Fibroblast of the conjunctiva (primary cell): ENCODE results near the gene MARCHF9.
A peak's percentile ranks its signal among the peaks of the same experiment; 100 is the strongest.

Source experiments
- DNase-seq: peaks from one replicate; pipeline ENCODE4 v3.0.0-alpha.2; 2010; ENCODE audit warnings: low read depth

Gene MARCHF9

DNA sequence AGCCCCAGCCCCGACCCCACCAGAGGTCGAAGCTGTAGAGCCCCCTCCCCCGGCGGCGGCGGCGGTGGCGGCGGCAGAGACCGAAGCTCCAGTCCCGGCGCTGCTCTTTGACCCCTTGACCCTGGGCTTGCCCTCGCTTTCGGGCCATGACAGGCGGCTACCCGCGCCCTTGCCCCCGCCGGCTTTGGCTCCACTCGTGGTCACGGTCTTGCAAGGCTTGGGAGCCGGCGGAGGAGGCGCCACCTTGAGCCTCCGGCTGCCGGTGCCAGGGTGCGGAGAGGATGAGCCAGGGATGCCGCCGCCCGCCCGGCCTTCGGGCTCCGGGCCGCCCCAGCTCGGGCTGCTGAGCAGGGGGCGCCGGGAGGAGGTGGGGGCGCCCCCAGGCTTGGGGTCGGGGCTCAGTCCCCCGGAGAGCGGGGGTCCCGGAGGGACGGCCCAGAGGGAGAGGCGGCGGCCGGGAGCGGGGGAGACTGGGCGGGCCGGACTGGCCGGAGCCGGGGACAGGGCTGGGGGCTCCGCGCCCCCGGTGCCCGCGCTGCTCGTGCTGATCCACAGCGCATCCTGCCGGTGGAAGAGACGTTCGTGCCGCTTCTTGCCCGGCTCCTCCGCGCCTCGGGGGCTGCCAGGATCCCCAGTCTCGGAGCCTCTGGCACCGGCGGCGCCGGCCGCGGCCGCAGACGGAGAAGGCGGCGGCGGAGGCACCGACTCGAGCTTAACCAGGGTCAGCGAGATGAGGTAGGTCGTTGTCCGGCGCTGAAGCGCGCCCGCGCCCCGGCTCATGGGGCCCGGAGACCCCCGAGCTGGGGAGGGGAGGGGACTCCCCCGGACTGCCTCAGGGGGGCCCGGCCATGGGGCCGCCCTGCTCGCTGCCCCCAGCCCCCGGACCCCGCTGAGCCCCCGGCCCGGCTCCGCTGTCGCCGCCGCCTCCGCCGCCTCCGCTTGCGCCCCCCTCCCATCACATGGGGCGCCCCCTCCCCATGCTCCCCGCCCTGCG is 17.1 kb upstream of the MARCHF9 start:
- DNase-seq: no peak

DNA sequence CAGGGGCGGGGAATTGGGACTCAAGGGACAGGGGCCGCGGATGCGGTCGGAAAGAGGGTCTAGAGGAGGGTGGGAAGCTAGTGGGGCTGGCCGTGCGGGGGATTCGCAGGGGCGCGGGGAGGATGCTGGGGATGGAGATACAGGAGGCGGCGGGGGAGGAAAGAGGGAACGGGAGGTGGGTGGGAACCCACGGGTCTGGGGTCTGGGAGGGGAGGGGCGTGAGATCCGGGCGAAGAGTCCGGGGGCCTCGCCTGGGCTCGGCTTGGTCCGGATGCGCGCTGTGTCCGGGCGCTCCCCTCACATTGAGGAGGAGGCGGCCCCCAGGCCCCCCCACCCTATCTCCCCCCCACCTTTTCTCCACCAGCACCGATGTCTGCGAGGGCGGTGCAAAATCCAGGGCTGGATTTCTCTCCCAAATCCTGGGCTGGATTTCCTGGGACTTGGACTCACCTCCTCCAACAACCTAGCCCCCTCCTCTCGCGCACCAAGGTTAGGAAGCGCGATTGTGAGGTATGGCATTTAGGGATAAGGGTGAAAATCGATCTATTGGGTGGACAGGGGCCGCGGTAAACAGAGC is 16.2 kb upstream of the MARCHF9 start, which contains the start of gene AGAP2:
TSS of gene AGAP2 (minus strand) at position 82 of the 577 bp plus-strand sequence. CDS start 496 bp downstream, outside the sequence.
- DNase-seq: no peak

DNA sequence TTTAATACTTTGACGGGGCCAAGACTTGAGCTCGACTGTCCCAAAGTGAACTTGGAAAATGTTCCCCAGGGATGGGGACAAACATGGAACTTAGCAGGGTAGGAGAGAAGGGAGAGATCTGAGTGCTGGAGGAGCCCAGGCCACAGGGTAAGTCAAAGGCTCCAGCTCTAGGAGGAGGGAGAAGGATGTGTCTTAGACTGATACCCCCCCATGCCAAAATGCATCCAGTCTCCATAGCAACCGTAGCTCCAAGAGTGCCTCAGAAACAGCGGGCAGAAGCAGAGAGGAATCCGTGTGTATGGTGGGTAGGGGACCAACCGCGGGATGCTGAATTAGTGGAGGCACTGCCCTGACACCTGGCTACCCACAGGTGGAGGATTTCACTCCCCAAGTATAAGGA is 15.5 kb upstream of the MARCHF9 start:
- DNase-seq: no peak

GRCh38 chr12:57739914-57740538 is 14.9 kb upstream of the MARCHF9 start:
- DNase-seq: no peak

DNA sequence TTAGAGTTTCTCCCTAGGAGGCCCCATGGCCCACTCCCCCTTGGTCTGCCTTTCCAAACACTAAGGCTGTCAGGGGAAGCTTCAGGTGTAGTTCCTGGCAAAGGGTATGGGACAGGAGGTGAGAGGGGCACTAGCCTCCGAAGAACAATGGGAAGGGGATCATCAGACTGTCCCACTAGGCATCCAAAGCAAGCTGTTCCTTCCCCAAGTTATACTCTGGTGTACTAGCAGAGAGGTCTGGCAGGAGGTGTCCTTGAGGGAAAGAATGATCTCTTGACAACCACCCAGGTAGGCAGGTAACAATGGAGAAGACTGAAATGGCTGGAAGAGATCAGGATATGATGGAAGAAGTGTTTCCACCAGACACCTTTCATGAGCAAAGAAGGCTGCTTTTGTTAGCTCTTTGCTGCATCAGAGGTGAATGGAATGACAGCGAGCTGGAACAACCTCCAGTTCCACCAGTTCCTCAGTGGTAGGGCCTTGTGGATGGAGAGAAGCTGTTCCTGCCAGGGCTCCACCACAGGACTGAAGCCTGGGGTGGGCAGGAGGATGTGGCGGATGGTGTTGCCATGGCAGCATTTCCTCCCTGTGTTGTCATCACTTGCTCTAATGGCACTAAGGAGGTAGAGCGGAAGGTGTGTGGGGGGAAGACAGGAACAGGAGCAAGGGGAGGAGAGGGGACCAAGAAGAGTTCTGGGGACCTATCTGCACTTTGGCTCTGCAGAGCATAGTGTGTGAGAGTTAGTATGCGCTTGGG is 14.1 kb upstream of the MARCHF9 start:
- DNase-seq: no peak

- DNase-seq: no peak
These were observed 13.5 kb upstream of the MARCHF9 start for GRCh38 chr12:57741413-57741789.

GRCh38 chr12:57741844-57742738 is 12.8 kb upstream of the MARCHF9 start:
- DNase-seq: no peak

DNA sequence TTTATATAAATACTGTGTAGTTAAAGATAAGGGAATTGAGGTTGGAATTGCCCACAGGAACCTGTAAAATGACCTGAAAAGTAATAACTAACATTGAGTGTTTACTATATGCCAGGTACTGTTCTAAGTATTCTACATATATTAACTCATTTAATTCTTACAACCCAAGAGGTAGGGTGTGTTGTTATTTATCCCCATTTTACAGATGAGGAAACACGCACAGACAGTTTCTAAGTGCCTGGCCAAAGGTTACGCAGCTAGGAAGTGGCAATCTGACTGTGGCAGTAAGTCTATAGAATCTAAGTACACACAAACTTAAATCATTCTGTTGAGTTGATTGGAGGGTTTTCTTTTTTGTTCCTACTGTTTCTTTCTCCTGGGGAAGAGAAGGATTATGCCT is 11.1 kb upstream of the MARCHF9 start:
- DNase-seq: no peak

- peak; percentile 77 for DNase-seq
These were observed 10.6 kb upstream of the MARCHF9 start for GRCh38 chr12:57744194-57744776.

- peak; percentile 98 for DNase-seq
These were observed 10.0 kb upstream of the MARCHF9 start, which contains the start of gene TSPAN31 for GRCh38 chr12:57744777-57745484. TSPAN31 (plus strand) TSS chr12:57745039; CDS start chr12:57745155, 116 bp downstream.

GRCh38 chr12:57745485-57745881 is 9.4 kb upstream of the MARCHF9 start:
- no peak for DNase-seq

- DNase-seq: no peak
These were observed 8.9 kb upstream of the MARCHF9 start for GRCh38 chr12:57746025-57746424.

GRCh38 chr12:57749061-57749460 is 5.8 kb upstream of the MARCHF9 start:
- DNase-seq: no peak

DNA sequence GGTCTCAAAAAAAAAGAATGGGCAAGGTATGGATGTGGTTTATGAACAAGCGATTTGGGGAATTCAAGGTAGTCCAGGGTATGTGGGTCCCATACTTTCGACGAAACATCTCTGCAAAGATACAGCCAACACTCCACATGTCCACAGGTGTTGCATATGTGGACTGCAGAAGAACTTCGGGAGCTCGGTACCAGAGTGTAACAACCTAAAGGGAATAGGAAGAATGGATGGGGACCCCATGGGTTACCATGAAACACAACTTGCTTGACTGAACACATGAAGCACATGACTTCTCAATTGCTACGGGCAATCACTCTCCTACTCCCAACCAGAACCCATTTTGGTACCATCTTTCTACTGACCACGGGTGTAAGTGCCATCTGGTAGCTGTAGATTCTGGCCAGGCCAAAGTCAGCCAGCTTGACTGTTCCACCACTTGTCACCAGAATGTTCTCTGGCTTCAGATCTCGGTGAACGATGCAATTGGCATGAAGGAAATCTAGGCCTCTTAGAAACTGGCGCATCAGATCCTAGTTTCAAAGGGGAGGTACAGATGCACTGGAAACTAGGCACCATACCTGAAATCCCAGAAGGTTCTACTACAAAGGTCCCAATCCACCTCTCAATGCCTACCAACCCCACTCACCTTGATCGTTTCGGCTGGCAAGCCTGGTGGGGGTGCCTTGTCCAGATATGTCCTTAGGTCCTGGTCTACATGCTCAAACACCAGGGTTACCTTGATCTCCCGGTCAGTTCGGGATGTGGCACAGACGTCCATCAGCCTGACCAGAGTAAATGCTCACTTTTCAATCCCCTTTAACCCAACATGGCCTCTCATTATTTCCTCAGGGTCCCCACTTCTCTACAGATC is 4.1 kb upstream of the MARCHF9 start:
- no peak for DNase-seq

- no peak for DNase-seq
These were observed 3.5 kb upstream of the MARCHF9 start for GRCh38 chr12:57751432-57751787.

GRCh38 chr12:57751788-57752667 is 2.9 kb upstream of the MARCHF9 start, which contains the start of gene CDK4:
CDK4 (minus strand) TSS chr12:57752310; CDS start chr12:57751717, 593 bp downstream.
- peak; percentile 100 for DNase-seq

DNA sequence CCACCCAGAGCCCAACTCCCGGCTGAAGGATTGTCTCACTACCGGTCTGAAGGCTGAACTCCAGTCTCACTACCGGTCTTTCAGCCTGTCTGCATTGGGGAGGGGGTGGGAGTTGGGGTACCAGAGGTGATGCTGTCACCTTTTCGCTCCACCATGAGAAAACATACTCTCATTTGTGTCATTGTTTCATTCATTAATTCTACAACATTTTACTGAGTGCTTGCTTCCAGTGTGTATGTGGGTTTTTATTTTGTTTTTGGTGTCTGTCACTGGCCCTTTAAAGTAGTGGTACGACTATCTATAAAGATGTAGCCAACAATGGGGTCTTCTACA is 2.3 kb upstream of the MARCHF9 start:
- DNase-seq: no peak

DNA sequence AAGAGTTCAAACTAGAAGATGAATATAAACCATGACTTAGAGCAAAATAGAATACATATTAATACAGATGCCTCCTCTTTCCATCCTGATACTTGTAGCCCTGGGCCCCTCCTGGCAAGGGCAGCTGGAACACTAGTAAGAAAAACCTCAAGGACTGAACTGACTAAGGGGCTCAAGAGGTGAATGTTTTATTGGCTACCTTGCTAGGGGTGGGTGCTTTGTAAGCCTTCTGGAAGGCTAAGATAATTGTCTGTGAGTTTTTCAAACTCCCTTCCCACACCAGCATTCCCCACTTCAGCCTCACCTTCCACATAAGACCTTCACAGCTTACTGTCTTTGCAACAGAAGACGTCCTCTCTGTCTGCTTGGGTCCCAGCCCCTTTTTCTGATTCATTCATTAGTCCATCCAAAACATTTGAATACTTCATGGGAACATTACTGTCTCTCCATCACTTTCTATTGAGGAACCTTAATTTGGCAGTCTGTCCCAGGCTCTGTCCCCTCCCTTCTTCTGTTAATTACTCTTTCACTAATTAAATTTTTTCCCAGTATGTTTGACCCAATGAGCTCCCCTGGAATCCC is 1.1 kb upstream of the MARCHF9 start:
- no peak for DNase-seq
